Thymus (tissue), 11 donors: ENCODE results near the gene DNM2. TPM values are rescaled to one million over a fixed set of nuclear protein-coding genes. Genes with fewer than 3 reads are reported as not detected.

Source experiments
- DNase-seq, 9 donors: peaks; one replicate each; pipeline ENCODE4 v3.0.0-alpha.2; 2013; ENCODE audit warnings: low spot score in 9 of 9, low read depth in 6 of 9, missing footprints in 1 of 9
- H3K27ac ChIP-seq, 2 donors: one replicate each; pipeline ENCODE4 v1.5.1; 2013; ENCODE audit warnings: control low read depth in 1 of 2, low read depth in 1 of 2, low read length in 1 of 2, mild to moderate bottlenecking in 1 of 2, moderate library complexity in 1 of 2
- H3K27me3 ChIP-seq, 2 donors: one replicate each; pipeline ENCODE4 v1.5.1; 2013; ENCODE audit warnings: low read length in 1 of 2; ENCODE audit not compliant: control insufficient read depth in 2 of 2, insufficient read depth in 1 of 2
- H3K36me3 ChIP-seq, 2 donors: one replicate each; pipeline ENCODE4 v1.5.1; 2013; ENCODE audit warnings: low read length in 1 of 2, mild to moderate bottlenecking in 1 of 2, moderate library complexity in 1 of 2; ENCODE audit not compliant: control insufficient read depth in 2 of 2, insufficient read depth in 2 of 2
- H3K4me1 ChIP-seq, 2 donors: one replicate each; pipeline ENCODE4 v1.5.1; 2013; ENCODE audit warnings: low read length in 2 of 2; ENCODE audit not compliant: control insufficient read depth in 2 of 2, insufficient read depth in 2 of 2
- H3K4me3 ChIP-seq, 2 donors: one replicate each; pipeline ENCODE4 v1.5.1; 2013; ENCODE audit warnings: low read length in 2 of 2, control low read depth in 1 of 2, mild to moderate bottlenecking in 1 of 2
- H3K9me3 ChIP-seq, 2 donors: one replicate each; pipeline ENCODE4 v1.5.1; 2013; ENCODE audit warnings: low read length in 1 of 2, mild to moderate bottlenecking in 1 of 2; ENCODE audit not compliant: control insufficient read depth in 2 of 2, insufficient read depth in 1 of 2
- WGBS: extraction: QIAGEN DNeasy Blood & Tissue Kit; methylation state at CpG from one replicate; pipeline ENCODE4 v1.1.7; 2013; 5-methylcytosine and 5-hydroxymethylcytosine counted together
- polyA plus RNA-seq: library from polyadenylated mRNA; stranded (reverse); fragments of 200-250 nt; gene quantifications from one replicate; pipeline ENCODE4 v1.2.3, GENCODE V29; 2013
- total RNA-seq: library from RNA; stranded (reverse); fragments of 120-200 nt; gene quantifications from one replicate; pipeline ENCODE4 v1.2.4, GENCODE V29; 2013
- donor health status: healthy.

The DNM2 gene
- total and polyA plus RNA-seq, 2 donors, result 49.0 to 102 TPM

- no peak overlapping the region for H3K4me3 ChIP-seq
- peaks cover 7 to 22% of the 10 kb centered on the region in 2 donors for H3K4me1 ChIP-seq
- no peak overlapping the region for H3K27ac ChIP-seq
- H3K9me3 ChIP-seq, result no peaks in the 10 kb centered on the region
- peaks cover 19 to 28% of the 10 kb centered on the region in 2 donors for H3K36me3 ChIP-seq
- H3K27me3 ChIP-seq, result no peaks in the 10 kb centered on the region
- 98% methylated on average over 14 of the region's 14 CpGs for WGBS
- DNase-seq, result no peak
Observed at GRCh38 chr19:10727685-10728201, 9.9 kb downstream of the DNM2 start.

- no peak for DNase-seq
Observed at GRCh38 chr19:10729411-10729810, 11.5 kb downstream of the DNM2 start.

GRCh38 chr19:10730932-10731331 is 13.1 kb downstream of the DNM2 start:
- H3K27ac ChIP-seq, result peak overlapping the region; percentile 69 to 90
- no peaks in the 10 kb centered on the region for H3K9me3 ChIP-seq
- WGBS, result 95% methylated on average over 12 of the region's 12 CpGs
- H3K4me3 ChIP-seq, result no peak overlapping the region
- peaks cover 7 to 22% of the 10 kb centered on the region in 2 donors for H3K4me1 ChIP-seq
- H3K36me3 ChIP-seq, result peaks cover 15 to 19% of the 10 kb centered on the region in 2 donors
- H3K27me3 ChIP-seq, result no peaks in the 10 kb centered on the region
- DNase-seq, result no peak

More at GRCh38 chr19:10729411-10729810, 11.5 kb downstream of the DNM2 start:
- H3K27me3 ChIP-seq, result no peaks in the 10 kb centered on the region
- peaks cover 7 to 22% of the 10 kb centered on the region in 2 donors for H3K4me1 ChIP-seq
- no peaks in the 10 kb centered on the region for H3K9me3 ChIP-seq
- 98% methylated on average over 14 of the region's 14 CpGs for WGBS
- H3K4me3 ChIP-seq, result no peak overlapping the region
- H3K27ac ChIP-seq, result peak overlapping the region in 1 of 2 donors; percentile 18
- H3K36me3 ChIP-seq, result peaks cover 17 to 22% of the 10 kb centered on the region in 2 donors

GRCh38 chr19:10735741-10736140 is 17.9 kb downstream of the DNM2 start:
- Histone ChIP-seq H3K27ac (no peak overlapping the region), H3K4me1 (peaks cover 3 to 16% of the 10 kb centered on the region in 2 donors), H3K4me3 (no peak overlapping the region), H3K36me3 (peaks cover 12 to 15% of the 10 kb centered on the region in 2 donors), H3K27me3 (no peaks in the 10 kb centered on the region), H3K9me3 (peaks cover 0 to 8% of the 10 kb centered on the region in 2 donors)
- WGBS, result 96% methylated on average over 5 of the region's 5 CpGs
- no peak for DNase-seq

- DNase-seq, result no peak
- Histone ChIP-seq H3K27me3 (no peaks in the 10 kb centered on the region), H3K27ac (no peak overlapping the region), H3K36me3 (peaks cover 7 to 11% of the 10 kb centered on the region in 2 donors), H3K4me1 (peaks cover 0 to 11% of the 10 kb centered on the region in 2 donors), H3K9me3 (peaks cover 0 to 10% of the 10 kb centered on the region in 2 donors), H3K4me3 (no peak overlapping the region)
- WGBS, result 96% methylated on average over 6 of the region's 6 CpGs
Observed at GRCh38 chr19:10736189-10736588, 18.3 kb downstream of the DNM2 start.

GRCh38 chr19:10736916-10737551 is 19.2 kb downstream of the DNM2 start:
- DNase-seq, result no peak
- peaks cover 0 to 12% of the 10 kb centered on the region in 2 donors for H3K9me3 ChIP-seq
- 91% methylated on average over 9 of the region's 9 CpGs for WGBS
- H3K4me3 ChIP-seq, result no peak overlapping the region
- no peak overlapping the region for H3K27ac ChIP-seq
- H3K27me3 ChIP-seq, result no peaks in the 10 kb centered on the region
- peaks cover 7 to 11% of the 10 kb centered on the region in 2 donors for H3K36me3 ChIP-seq
- peaks cover 0 to 4% of the 10 kb centered on the region in 2 donors for H3K4me1 ChIP-seq

- no peak overlapping the region for H3K27ac ChIP-seq
- H3K9me3 ChIP-seq, result peaks cover 0 to 12% of the 10 kb centered on the region in 2 donors
- peaks cover 7 to 11% of the 10 kb centered on the region in 2 donors for H3K36me3 ChIP-seq
- no peaks in the 10 kb centered on the region for H3K27me3 ChIP-seq
- WGBS, result 98% methylated on average over 9 of the region's 9 CpGs
- DNase-seq, result no peak
- peaks cover 0 to 3% of the 10 kb centered on the region in 2 donors for H3K4me1 ChIP-seq
- no peak overlapping the region for H3K4me3 ChIP-seq
Observed at GRCh38 chr19:10737722-10738121, 19.8 kb downstream of the DNM2 start.

- Histone ChIP-seq H3K27me3 (no peaks in the 10 kb centered on the region), H3K36me3 (peaks cover 7 to 15% of the 10 kb centered on the region in 2 donors), H3K27ac (no peak overlapping the region), H3K9me3 (peaks cover 0 to 12% of the 10 kb centered on the region in 2 donors), H3K4me1 (peaks cover 0 to 9% of the 10 kb centered on the region in 2 donors), H3K4me3 (no peak overlapping the region)
- DNase-seq, result no peak
- 96% methylated on average over 3 of the region's 3 CpGs for WGBS
Observed at GRCh38 chr19:10740798-10741197, 22.9 kb downstream of the DNM2 start.

- H3K36me3 ChIP-seq, result peaks cover 7% of the 10 kb centered on the region in 2 donors
- no peak for DNase-seq
- 93% methylated on average over 4 of the region's 4 CpGs for WGBS
- no peak overlapping the region for H3K4me3 ChIP-seq
- H3K27ac ChIP-seq, result no peak overlapping the region
- H3K27me3 ChIP-seq, result no peaks in the 10 kb centered on the region
- H3K4me1 ChIP-seq, result peaks cover 0 to 13% of the 10 kb centered on the region in 2 donors
- peaks cover 0 to 12% of the 10 kb centered on the region in 2 donors for H3K9me3 ChIP-seq
Observed at GRCh38 chr19:10742476-10742875, 24.6 kb downstream of the DNM2 start.
